K562 (cell line): ENCODE measurements around the gene TNK2. TPM values are rescaled to one million over a fixed set of nuclear protein-coding genes. Genes with fewer than 3 reads are reported as not detected.

ENCODE experiments used
- ATAC-seq: fragments of 200-7000 bp; cut with Tn5 transposase; 3 replicates; pipeline ENCODE4 v1.9.1; 2020; ENCODE audit warnings: moderate library complexity
- BruUV-seq: library from RNA; stranded (reverse); fragments of 400-500 nt; replicated peaks from 2 replicates; lab custom pipeline; 2021; lab: Mats Ljungman, UMichigan
- CTCF ChIA-PET: fragments of 300-600 bp; formaldehyde crosslinking; extraction: SDS; loops from one replicate; lab custom pipeline; 2021; ENCODE audit warnings: low intra/inter-chr PET ratio; lab: Yijun Ruan, JAX
- POLR2A ChIA-PET: fragments of 300-600, 350-650 bp; sonication (Branson Sonifier 250); formaldehyde crosslinking; extraction: SDS; loops from one replicate; lab custom pipeline; 2021; ENCODE audit warnings: antibody characterized with exemption, inconsistent platforms; lab: Yijun Ruan, JAX
- DNase-seq, 4 experiments: peaks; one replicate each; pipeline versions ENCODE4 v3.0.0 to v3.0.0-alpha.2; 2011 to 2018; ENCODE audit warnings: low spot score in 3 of 4, mixed read lengths in 3 of 4; ENCODE audit errors: extremely low read depth in 1 of 4
- FAIRE-seq: peaks from 2 replicates; lab custom pipeline; 2011; peaks lifted over from hg19 to GRCh38; lab: Jason Lieb, UNC
- H2AFZ ChIP-seq: 2 replicates; pipeline ENCODE4 v1.6.0; 2011; ENCODE audit warnings: low read depth, low read length, control low read depth, inconsistent platforms
- H3K27ac ChIP-seq: fragments of 200-600 bp; 3 replicates; pipeline ENCODE4 v1.8.0; 2011; ENCODE audit warnings: low read depth, mild to moderate bottlenecking, control low read depth, inconsistent platforms, low read length, moderate library complexity, mixed read lengths; ENCODE audit errors: extremely low read depth
- H3K27me3 ChIP-seq, 2 experiments: fragments of 300-600 bp in 1 of 2; 2 replicates in 1 of 2; 3 replicates in 1 of 2; pipeline versions ENCODE4 v1.6.0 to v1.8.0; 2011; ENCODE audit warnings: inconsistent platforms in 2 of 2, low read length in 2 of 2, mild to moderate bottlenecking in 1 of 2, mixed read lengths in 1 of 2, moderate library complexity in 1 of 2; ENCODE audit not compliant: control insufficient read depth in 2 of 2, insufficient read depth in 2 of 2
- H3K36me3 ChIP-seq: fragments of 300-600 bp; 3 replicates; pipeline ENCODE4 v1.8.0; 2011; ENCODE audit warnings: mild to moderate bottlenecking, low read length, inconsistent platforms; ENCODE audit not compliant: control insufficient read depth, insufficient read depth
- H3K4me1 ChIP-seq, 2 experiments: fragments of 200-600 bp in 1 of 2; replicated peaks in 1 of 2; 2 replicates in 1 of 2; 3 replicates in 1 of 2; pipeline versions ENCODE4 v1.5.1 to v1.8.0; 2011; ENCODE audit warnings: inconsistent platforms in 2 of 2, low read length in 2 of 2, mild to moderate bottlenecking in 1 of 2, mixed read lengths in 1 of 2, moderate library complexity in 1 of 2; ENCODE audit not compliant: control insufficient read depth in 2 of 2, insufficient read depth in 2 of 2
- H3K4me2 ChIP-seq: 2 replicates; pipeline ENCODE4 v1.6.1; 2011; ENCODE audit warnings: low read length, control low read depth, inconsistent platforms, mixed read lengths; ENCODE audit not compliant: insufficient read depth
- H3K4me3 ChIP-seq: fragments of 200-600 bp; sonication (generic), shearing (Covaris generic); 2 replicates; pipeline ENCODE4 v1.5.1; 2016; ENCODE audit warnings: control low read depth, inconsistent platforms
- H3K79me2 ChIP-seq: fragments of 200-600 bp; 3 replicates; pipeline ENCODE4 v1.8.0; 2011; ENCODE audit warnings: low read length, inconsistent platforms; ENCODE audit not compliant: control insufficient read depth, insufficient read depth
- H3K9ac ChIP-seq, 2 experiments: 2 replicates each; pipeline versions ENCODE4 v1.6.0 to v1.6.1; 2011; ENCODE audit warnings: low read depth in 2 of 2, low read length in 2 of 2, control low read depth in 1 of 2, inconsistent platforms in 1 of 2, mild to moderate bottlenecking in 1 of 2, mixed read lengths in 1 of 2; ENCODE audit not compliant: insufficient read depth in 1 of 2
- H3K9me1 ChIP-seq: one replicate; pipeline ENCODE4 v1.6.0; 2011; ENCODE audit warnings: inconsistent platforms, mild to moderate bottlenecking, low read length, moderate library complexity; ENCODE audit not compliant: control insufficient read depth, insufficient read depth
- H3K9me3 ChIP-seq: replicated peaks from 2 replicates; pipeline ENCODE4 v1.5.1; 2011; ENCODE audit warnings: low read depth, low read length, inconsistent platforms; ENCODE audit not compliant: control insufficient read depth, insufficient read depth
- H4K20me1 ChIP-seq: replicated peaks from 2 replicates; pipeline ENCODE4 v1.6.1; 2011; ENCODE audit warnings: low read length, inconsistent platforms, mixed read lengths; ENCODE audit not compliant: control insufficient read depth, insufficient read depth
- BCLAF1 ChIP-seq, 2 experiments: fragments of 450-650 bp in 1 of 2; IDR thresholded peaks; 2 replicates each; pipeline ENCODE4 v1.6.1; 2011 to 2017; ENCODE audit warnings: low read depth in 2 of 2, antibody characterized with exemption in 1 of 2, borderline replicate concordance in 1 of 2, low read length in 1 of 2, mild to moderate bottlenecking in 1 of 2, mixed read lengths in 1 of 2; ENCODE audit not compliant: control insufficient read depth in 1 of 2
- CXXC5 ChIP-seq: fragments of 250-450 bp; sonication (Bioruptor Pico); IDR thresholded peaks from 2 replicates; pipeline ENCODE4 v1.8.0; 2022; ENCODE audit warnings: inconsistent platforms, mild to moderate bottlenecking, moderate library complexity
- HLTF ChIP-seq: fragments of 450-650 bp; IDR thresholded peaks from 2 replicates; pipeline ENCODE4 v1.6.1; 2016
- KDM4B ChIP-seq, 2 experiments: fragments of 450-650 bp in 1 of 2; sonication (generic) in 1 of 2; IDR thresholded peaks; 2 replicates each; pipeline ENCODE4 v1.6.1; 2016 to 2017; ENCODE audit warnings: borderline replicate concordance in 2 of 2, antibody characterized with exemption in 1 of 2, low read depth in 1 of 2, mild to moderate bottlenecking in 1 of 2
- MYNN ChIP-seq, 2 experiments: sonication (generic); formaldehyde crosslinking in 1 of 2; IDR thresholded peaks; 2 replicates each; pipeline versions ENCODE4 v1.5.0 to v1.6.1; 2016 to 2020; ENCODE audit warnings: antibody characterized with exemption in 1 of 2, missing genetic modification reagents in 1 of 2
- NR4A1 ChIP-seq, 2 experiments: fragments of 250-450 bp in 1 of 2; fragments of 450-650 bp in 1 of 2; sonication (Bioruptor Pico) in 1 of 2; IDR thresholded peaks; 2 replicates each; pipeline versions ENCODE4 v1.4.0 to v1.6.1; 2016 to 2020; ENCODE audit warnings: mild to moderate bottlenecking in 2 of 2, missing compliant biosample characterization in 1 of 2, missing genetic modification characterization in 1 of 2, moderate library complexity in 1 of 2
- POLR2B ChIP-seq: fragments of 450-650 bp; IDR thresholded peaks from 2 replicates; pipeline ENCODE4 v1.6.1; 2018; ENCODE audit warnings: low read depth; ENCODE audit not compliant: partially characterized antibody
- RBM15 ChIP-seq: fragments of 200-400 bp; formaldehyde crosslinking; IDR thresholded peaks from 2 replicates; pipeline ENCODE4 v1.6.1; 2018; ENCODE audit warnings: mild to moderate bottlenecking, low read length, moderate library complexity; ENCODE audit not compliant: insufficient read depth
- SAFB2 ChIP-seq: fragments of 200-400 bp; formaldehyde crosslinking; IDR thresholded peaks from 2 replicates; pipeline ENCODE4 v1.6.1; 2018; ENCODE audit warnings: borderline replicate concordance, low read length, low read depth, moderate library complexity; ENCODE audit not compliant: severe bottlenecking
- TBL1XR1 ChIP-seq, 2 experiments: IDR thresholded peaks; 2 replicates each; pipeline ENCODE4 v1.6.1; 2012; ENCODE audit warnings: improper control_type of control experiment in 2 of 2, low read length in 2 of 2, mild to moderate bottlenecking in 1 of 2
- ZNF121 ChIP-seq: sonication (generic); formaldehyde crosslinking; conservative IDR thresholded peaks from 2 replicates; pipeline ENCODE4 v1.8.0; 2022; ENCODE audit warnings: missing genetic modification reagents
- ZNF143 ChIP-seq: sonication (generic); formaldehyde crosslinking; IDR thresholded peaks from 2 replicates; pipeline ENCODE4 v1.9.0; 2022; ENCODE audit warnings: mild to moderate bottlenecking, missing genetic modification reagents
- WGBS: fragments of 100-300 bp; shearing (Covaris generic); methylation state at CpG from one replicate; pipeline ENCODE4 v1.1.6; 2016; ENCODE audit warnings: low coverage, mixed read lengths; ENCODE audit not compliant: insufficient coverage; ENCODE audit errors: missing lambda C conversion rate; 5-methylcytosine and 5-hydroxymethylcytosine counted together
- in situ Hi-C: fragments of 300-500 bp; cut with MboI; formaldehyde crosslinking; loops from 4 replicates; pipeline ENCODE4 v1.15.0; 2018; ENCODE audit warnings: inconsistent platforms, mixed read lengths
- intact Hi-C: fragments of 100-400 bp; cut with micrococcal nuclease; formaldehyde crosslinking; loops from 2 replicates; pipeline ENCODE4 v1.14.2; 2022
- polyA plus RNA-seq, 8 experiments: library from polyadenylated mRNA; depleted of rRNA in 4 of 8; stranded (reverse) in 5 of 8; unstranded in 3 of 8; fragments of >200 nt; fragmentation: Nextera tagmentation in 2 of 8; fragmentation: Illumina TruSeq in 1 of 8; extraction: Ambion mirVana in 2 of 8; extraction: Trizol in 1 of 8; gene quantifications; 2 replicates each; pipeline versions ENCODE4 v1.2.1 to v1.2.3, GENCODE V29; 2011 to 2014; ENCODE audit warnings: inconsistent platforms in 1 of 8, missing spikeins in 1 of 8
- total RNA-seq, 7 experiments: library from RNA; depleted of rRNA in 6 of 7; stranded (reverse); fragments of >200 nt in 6 of 7; fragmentation: Illumina TruSeq in 2 of 7; extraction: Trizol in 2 of 7; gene quantifications; 2 replicates each; pipeline versions ENCODE4 v1.2.1 to v1.2.3, GENCODE V29; 2011 to 2021; ENCODE audit warnings: low replicate concordance in 1 of 7

TNK2 gene
- total and polyA plus RNA-seq, 9 of the 15 experiments (the other 6 are each of a cell fraction or from before 2014, with no cell fraction given), result 0.03 to 33.8 (median 6.5) TPM

- no peak overlapping the region for H3K4me3 ChIP-seq
- no peaks in the 10 kb centered on the region for H3K36me3 ChIP-seq
- no peak overlapping the region for H3K4me2 ChIP-seq
- ChIA-PET CTCF (no interaction called here), POLR2A (no interaction called here)
- TF ChIP-seq MYNN (IDR thresholded peaks at IDR 0.05), result no peak
- TF ChIP-seq MYNN (CRISPR knock-in tag; IDR thresholded peaks at IDR 0.05), result no peak
- TF ChIP-seq TBL1XR1 (IDR thresholded peaks at IDR 0.05; ENCODE audit: low read length in 2 of 2), result no peak
- no peak for TF ChIP-seq SAFB2
- TF ChIP-seq POLR2B, result no peak
- no peak for TF ChIP-seq KDM4B (IDR thresholded peaks at IDR 0.05; ENCODE audit: borderline replicate concordance in 2 of 2, low read depth in 1 of 2)
- TF ChIP-seq NR4A1 (CRISPR knock-in tag; IDR thresholded peaks at IDR 0.05), result no peak
- no peak for TF ChIP-seq NR4A1 (tag; IDR thresholded peaks at IDR 0.05)
- TF ChIP-seq ZNF121 (CRISPR knock-in tag), result no peak
- no peak for TF ChIP-seq CXXC5 (CRISPR knock-in tag)
- no peak for TF ChIP-seq BCLAF1 (IDR thresholded peaks at IDR 0.05; ENCODE audit: borderline replicate concordance in 1 of 2, control insufficient read depth in 1 of 2, low read depth in 2 of 2, low read length in 1 of 2)
- no peak for TF ChIP-seq HLTF
- no peak for TF ChIP-seq RBM15
- TF ChIP-seq ZNF143 (CRISPR knock-in tag), result no peak
- intact Hi-C loops, result no loop called here
- in situ Hi-C loops, result no loop called here
- no peak for FAIRE-seq
- H2AFZ ChIP-seq, result no peak overlapping the region
- no peaks in the 10 kb centered on the region for H3K9me3 ChIP-seq
- no TSS peak for BruUV-seq
- peaks cover 0 to 39% of the 10 kb centered on the region in 2 experiments; a peak in 2 of 5 replicates for H3K4me1 ChIP-seq
- DNase-seq, result no peak
- H3K9ac ChIP-seq, result no peak overlapping the region
- peaks cover 9 to 37% of the 10 kb centered on the region in 2 experiments for H3K27me3 ChIP-seq
- 34% methylated on average over 4 of the region's 5 CpGs for WGBS
- H3K27ac ChIP-seq, result no peak overlapping the region
- no peaks in the 10 kb centered on the region for H3K79me2 ChIP-seq
- no peaks in the 10 kb centered on the region for H4K20me1 ChIP-seq
- no peak for ATAC-seq
- H3K9me1 ChIP-seq, result peaks cover 2% of the 10 kb centered on the region
These were observed 87.5 kb downstream of the TNK2 start for GRCh38 chr3:195820901-195821300.
